Activated naive CD8-positive, alpha-beta T cell (primary cell): ENCODE measurements around the gene MOK.

Experiments used
- H3K27ac Mint-ChIP-seq: one replicate; pipeline ENCODE4 v1.8.0; 2021; ENCODE audit warnings: mixed read lengths
- H3K27me3 Mint-ChIP-seq: one replicate; pipeline ENCODE4 v1.8.0; 2021; ENCODE audit warnings: mixed read lengths
- H3K36me3 Mint-ChIP-seq: one replicate; pipeline ENCODE4 v1.8.0; 2021; ENCODE audit warnings: mixed read lengths
- H3K4me1 Mint-ChIP-seq: one replicate; pipeline ENCODE4 v1.8.0; 2021; ENCODE audit warnings: low read depth, mixed read lengths
- H3K4me3 Mint-ChIP-seq: one replicate; pipeline ENCODE4 v1.8.0; 2021; ENCODE audit warnings: mild to moderate bottlenecking, mixed read lengths
- H3K9me3 Mint-ChIP-seq: one replicate; pipeline ENCODE4 v1.8.0; 2021; ENCODE audit warnings: low read depth, mixed read lengths

MOK gene

DNA sequence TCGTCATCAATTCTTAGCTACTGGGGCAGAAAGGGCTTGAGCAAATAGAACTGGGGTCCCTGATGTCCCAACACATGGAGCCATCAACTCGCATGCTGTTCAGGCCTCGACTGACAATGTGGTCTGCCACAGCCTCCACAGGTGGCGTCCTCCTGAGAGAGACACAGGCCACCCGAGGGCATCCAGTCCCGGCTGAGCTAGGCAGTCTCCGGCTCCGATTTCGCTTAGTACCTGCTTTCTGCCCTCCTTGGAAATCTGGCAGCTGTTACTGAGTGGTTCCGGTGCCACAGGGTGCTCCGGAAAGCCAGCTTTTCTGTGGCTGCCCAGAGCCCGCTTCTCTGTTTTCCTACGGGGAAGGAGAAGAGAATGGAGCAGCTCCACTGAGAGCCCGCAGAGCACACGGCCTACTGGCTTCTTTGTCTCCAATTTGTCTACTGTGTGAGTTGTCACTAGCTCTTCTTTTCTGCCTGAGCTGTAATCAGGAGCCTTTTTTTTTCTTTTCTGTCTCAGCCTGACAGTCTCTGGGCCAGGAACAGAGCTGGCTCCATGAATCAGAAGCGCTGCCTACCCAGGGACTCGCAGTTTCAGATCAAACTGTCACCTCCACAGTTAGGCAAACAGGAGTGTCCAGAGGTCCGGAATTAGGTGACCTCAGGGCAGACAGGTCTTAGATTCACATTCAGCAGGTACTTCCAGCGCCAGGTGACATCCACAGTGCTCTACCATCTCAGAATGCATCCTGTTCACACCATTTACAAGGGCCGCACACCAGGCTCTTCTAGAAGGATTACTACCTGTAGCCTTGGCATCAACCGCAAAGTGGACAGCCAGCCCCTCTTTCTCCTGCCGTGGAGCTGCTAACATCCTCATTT, 73.3 kb downstream of the MOK start:
- no peak overlapping the region for H3K27ac Mint-ChIP-seq
- H3K9me3 Mint-ChIP-seq, result no peaks in the 10 kb centered on the region
- H3K4me3 Mint-ChIP-seq, result no peak overlapping the region
- H3K4me1 Mint-ChIP-seq, result no peaks in the 10 kb centered on the region
- H3K36me3 Mint-ChIP-seq, result no peaks in the 10 kb centered on the region
- no peaks in the 10 kb centered on the region for H3K27me3 Mint-ChIP-seq

DNA sequence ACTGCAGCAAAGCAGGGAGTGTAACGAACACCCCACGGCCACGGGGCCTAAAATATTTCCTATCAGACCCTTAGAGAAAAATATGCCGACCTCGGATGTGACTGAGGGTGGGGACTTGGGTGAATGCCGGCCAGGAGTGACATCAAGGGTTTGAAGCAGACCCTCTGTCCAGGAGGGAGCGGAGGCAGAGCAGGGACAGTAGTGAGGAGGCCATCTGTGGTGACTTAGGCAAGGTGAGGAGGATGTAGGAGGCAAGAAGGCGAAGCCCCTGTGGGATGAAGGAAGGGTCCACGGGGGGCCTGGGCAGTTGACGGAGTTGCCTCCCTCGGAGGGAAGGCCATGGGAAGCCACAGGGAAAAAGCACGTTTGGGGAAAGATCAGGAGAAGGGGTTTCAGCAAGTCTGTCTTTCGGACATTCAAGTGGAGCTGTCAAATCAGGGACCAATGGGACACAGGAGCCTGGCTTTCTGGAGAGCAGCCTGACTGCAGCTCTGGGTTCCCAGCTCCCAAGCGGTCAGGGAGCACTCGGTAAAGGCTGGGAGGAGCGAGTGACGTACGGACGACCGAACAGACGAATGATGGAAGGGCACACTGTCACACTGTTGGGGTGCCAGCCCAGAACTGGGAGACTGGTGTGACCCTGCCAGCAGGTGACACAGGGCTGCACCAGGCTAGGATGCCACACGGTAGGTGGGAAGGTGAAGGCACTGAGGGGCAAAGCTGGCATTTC, 74.3 kb downstream of the MOK start:
- H3K36me3 Mint-ChIP-seq, result no peaks in the 10 kb centered on the region

DNA sequence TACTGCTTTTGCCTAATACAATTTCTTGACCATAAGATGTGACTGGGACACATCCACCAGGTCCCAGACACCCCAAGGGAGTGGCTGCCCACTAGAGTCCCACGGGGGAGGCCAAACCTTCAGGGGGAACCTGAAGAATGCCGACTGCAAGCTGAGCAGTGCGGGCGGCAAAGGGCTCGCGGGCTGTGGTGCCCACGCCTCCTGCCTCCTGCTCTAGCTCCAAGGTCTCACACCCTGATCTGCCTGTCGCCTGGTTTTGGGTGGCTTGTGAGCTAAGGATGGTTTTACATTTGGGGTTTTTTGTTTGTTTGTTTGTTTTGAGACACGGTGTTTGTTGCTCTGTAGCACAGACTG, 75.2 kb downstream of the MOK start:
- no peaks in the 10 kb centered on the region for H3K9me3 Mint-ChIP-seq
- H3K27me3 Mint-ChIP-seq, result no peaks in the 10 kb centered on the region
- no peaks in the 10 kb centered on the region for H3K4me1 Mint-ChIP-seq
- H3K27ac Mint-ChIP-seq, result no peak overlapping the region
- no peak overlapping the region for H3K4me3 Mint-ChIP-seq
- no peaks in the 10 kb centered on the region for H3K36me3 Mint-ChIP-seq

More for the DNA sequence above, 74.3 kb downstream of the MOK start:
- Mint-ChIP-seq H3K4me3 (no peak overlapping the region), H3K9me3 (no peaks in the 10 kb centered on the region), H3K4me1 (no peaks in the 10 kb centered on the region), H3K27ac (no peak overlapping the region), H3K27me3 (no peaks in the 10 kb centered on the region)

DNA sequence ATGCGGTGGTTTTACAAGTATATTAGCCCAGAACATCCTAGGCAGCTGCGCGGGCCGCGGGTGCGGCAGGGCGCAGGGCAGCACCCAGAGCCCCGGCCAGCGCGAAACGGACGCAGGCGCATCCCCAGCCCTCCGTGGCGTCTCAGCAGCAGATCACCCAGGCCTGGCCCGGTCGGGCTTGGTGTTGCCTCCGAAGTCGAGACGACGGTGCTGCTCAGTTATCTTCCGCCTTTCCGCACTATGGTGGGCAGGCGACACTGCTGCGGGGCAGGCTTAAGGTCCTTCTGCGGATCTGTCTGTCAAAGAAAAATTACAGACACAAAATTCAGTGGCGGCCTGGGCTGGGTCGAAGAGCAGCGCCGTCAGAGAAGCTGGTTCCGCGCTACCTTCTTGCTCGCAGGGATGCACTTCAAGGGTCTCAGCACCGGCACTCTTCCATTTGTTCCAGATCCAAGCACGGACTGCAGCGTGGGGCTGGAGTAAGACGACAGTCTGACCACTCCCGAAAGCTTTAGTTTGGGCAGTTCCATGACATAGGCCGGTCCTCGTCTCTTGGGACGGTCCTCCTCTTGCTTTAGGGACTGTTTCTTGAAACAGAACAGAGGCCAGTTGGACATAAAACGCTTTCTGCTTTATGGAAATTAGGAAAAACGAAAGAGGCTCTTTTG, 75.8 kb downstream of the MOK start:
- Mint-ChIP-seq H3K9me3 (no peaks in the 10 kb centered on the region), H3K27ac (no peak overlapping the region), H3K4me3 (no peak overlapping the region), H3K27me3 (no peaks in the 10 kb centered on the region), H3K4me1 (no peaks in the 10 kb centered on the region), H3K36me3 (no peaks in the 10 kb centered on the region)

DNA sequence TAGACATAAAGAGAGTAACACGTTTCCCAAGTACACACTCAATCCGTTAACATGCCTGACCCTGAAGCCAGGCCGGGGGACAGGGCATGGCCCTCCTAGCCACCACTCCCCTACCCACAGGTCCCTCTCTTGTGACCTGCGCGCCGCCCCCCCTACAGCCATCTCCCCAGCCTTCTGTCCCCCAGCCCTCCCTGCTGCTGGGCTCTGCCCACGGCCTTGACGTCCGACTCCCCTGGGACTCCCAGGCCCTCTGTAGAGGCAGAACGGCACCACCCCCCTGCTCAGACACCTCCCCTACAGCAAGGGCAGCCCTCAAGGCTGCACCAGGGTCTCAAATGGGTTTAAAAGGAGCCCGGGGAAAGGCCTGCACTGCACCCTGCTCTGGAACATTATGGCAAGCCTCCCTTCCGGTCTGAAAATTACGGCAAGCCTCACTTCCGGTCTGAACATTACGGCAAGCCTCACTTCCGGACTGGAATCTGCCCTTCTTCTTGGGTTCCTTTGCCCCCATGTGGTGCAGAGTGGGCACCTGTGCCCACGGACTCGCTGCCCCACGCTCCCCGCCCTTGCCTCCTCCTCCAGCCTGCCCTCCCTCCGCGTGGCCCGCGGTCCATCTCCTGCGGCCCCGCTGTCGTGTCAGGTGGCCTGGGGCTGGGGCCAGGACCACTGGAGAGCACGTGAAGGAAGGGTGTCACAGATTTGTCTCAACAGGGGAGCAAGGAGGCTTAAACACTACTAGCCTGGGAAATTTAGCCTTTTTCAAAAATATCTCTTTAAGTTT, 77.6 kb downstream of the MOK start:
- no peaks in the 10 kb centered on the region for H3K27me3 Mint-ChIP-seq
- H3K27ac Mint-ChIP-seq, result no peak overlapping the region
- H3K4me3 Mint-ChIP-seq, result no peak overlapping the region
- no peaks in the 10 kb centered on the region for H3K9me3 Mint-ChIP-seq
- no peaks in the 10 kb centered on the region for H3K36me3 Mint-ChIP-seq
- H3K4me1 Mint-ChIP-seq, result no peaks in the 10 kb centered on the region

DNA sequence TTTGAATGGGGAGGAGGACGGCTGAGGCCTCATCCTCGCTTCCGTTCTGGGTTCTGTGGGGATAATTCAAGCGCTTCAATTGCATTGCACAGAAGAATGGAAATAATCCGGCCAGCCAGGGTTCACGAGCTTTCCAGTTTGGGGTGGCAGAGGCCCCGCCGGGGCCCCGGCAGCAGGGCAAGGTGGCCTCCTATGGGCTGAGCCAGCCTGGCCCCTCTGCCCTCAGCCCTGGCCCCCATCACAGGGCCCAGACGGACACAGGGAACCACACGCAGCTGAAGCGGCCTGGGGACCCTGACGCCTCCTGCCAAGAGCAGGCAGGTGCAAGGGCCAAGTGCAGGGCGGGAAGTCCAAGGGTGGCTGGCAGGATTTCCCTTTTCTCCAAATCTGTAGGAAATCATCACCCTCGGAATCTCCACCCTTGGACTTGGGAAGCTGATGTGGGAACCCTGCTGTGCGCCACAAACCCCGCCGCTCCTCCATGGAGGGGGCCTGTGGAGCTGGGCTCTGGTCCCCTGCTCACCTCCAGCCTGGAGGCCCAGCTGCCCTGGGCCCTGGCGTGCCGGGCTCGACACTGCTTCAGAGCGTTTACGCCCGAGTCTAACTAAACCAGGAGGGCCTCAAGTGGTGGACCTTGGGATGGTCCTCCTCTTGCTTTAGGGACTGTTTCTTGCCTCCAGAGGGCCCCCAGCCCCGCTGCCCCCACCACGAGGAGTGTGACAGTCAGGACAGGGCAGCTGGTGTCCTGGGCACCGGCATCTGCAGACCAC, 78.4 kb downstream of the MOK start:
- H3K9me3 Mint-ChIP-seq, result no peaks in the 10 kb centered on the region
- no peaks in the 10 kb centered on the region for H3K27me3 Mint-ChIP-seq
- H3K4me3 Mint-ChIP-seq, result no peak overlapping the region
- H3K27ac Mint-ChIP-seq, result no peak overlapping the region
- H3K36me3 Mint-ChIP-seq, result no peaks in the 10 kb centered on the region
- no peaks in the 10 kb centered on the region for H3K4me1 Mint-ChIP-seq

DNA sequence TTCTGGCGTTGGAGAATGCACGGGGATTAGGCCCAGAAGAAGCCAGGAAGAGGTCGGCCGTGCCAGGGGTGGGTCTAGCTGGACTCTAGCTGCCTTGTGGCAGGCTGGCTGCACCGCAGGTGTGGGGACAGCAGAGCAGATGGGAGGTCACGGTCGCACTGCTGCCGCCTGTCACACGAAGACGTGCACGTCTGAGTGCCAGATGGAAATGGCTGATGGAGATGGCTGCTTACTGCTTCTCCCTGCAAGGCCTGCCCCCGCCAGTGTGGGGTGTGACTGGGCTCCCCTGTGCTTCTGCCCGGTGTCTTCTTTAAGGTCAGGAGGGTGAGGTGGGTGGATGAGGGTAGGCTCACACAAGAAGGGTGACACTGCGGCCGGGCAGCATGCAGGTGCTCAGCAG, 79.0 kb downstream of the MOK start:
- H3K4me3 Mint-ChIP-seq, result no peak overlapping the region
- H3K4me1 Mint-ChIP-seq, result no peaks in the 10 kb centered on the region
- H3K36me3 Mint-ChIP-seq, result no peaks in the 10 kb centered on the region
- no peaks in the 10 kb centered on the region for H3K9me3 Mint-ChIP-seq
- H3K27me3 Mint-ChIP-seq, result no peaks in the 10 kb centered on the region
- no peak overlapping the region for H3K27ac Mint-ChIP-seq

DNA sequence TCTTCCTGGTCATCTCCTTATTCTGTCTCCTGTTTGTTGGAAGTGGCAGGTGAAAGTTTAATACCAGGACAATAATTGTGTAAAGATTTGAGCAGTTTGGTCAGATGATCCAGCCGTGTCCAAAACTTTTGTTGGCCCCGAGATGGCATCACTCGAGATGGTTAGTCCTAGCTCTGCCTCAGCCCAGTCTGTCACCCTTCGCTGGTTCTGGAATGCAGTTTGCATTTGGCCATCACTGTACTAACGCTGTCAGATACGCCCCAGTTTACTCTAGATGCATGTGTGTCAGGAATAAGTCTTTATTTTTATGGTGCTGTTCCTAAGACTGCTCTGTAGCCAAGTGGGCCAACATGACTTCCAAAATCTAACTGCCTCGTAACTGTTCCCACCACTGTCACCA, 79.6 kb downstream of the MOK start:
- Mint-ChIP-seq H3K36me3 (no peaks in the 10 kb centered on the region), H3K27ac (no peak overlapping the region), H3K9me3 (no peaks in the 10 kb centered on the region), H3K4me3 (no peak overlapping the region), H3K27me3 (no peaks in the 10 kb centered on the region), H3K4me1 (no peaks in the 10 kb centered on the region)

DNA sequence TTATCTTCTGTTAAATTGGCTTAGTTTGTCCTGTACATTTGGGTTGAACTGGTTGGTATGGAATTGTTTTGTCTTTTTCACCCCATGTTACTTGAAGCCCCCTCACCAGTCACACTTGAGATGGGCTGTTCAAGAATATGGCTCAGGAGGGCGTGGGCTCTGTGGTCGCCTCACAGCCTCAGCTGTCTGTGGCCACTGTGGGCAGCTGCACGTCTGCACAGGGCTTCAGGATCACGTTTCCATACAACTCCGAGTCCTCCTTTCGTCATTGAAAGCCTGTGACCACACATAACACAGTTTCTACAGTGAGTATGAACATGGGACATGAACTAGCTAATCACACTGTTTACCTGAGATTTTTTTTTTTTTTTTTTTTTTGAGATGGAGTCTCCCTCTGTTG, 81.3 kb downstream of the MOK start:
- Mint-ChIP-seq H3K36me3 (no peaks in the 10 kb centered on the region), H3K4me1 (peaks cover 4% of the 10 kb centered on the region), H3K27ac (no peak overlapping the region), H3K4me3 (no peak overlapping the region), H3K27me3 (no peaks in the 10 kb centered on the region), H3K9me3 (no peaks in the 10 kb centered on the region)

DNA sequence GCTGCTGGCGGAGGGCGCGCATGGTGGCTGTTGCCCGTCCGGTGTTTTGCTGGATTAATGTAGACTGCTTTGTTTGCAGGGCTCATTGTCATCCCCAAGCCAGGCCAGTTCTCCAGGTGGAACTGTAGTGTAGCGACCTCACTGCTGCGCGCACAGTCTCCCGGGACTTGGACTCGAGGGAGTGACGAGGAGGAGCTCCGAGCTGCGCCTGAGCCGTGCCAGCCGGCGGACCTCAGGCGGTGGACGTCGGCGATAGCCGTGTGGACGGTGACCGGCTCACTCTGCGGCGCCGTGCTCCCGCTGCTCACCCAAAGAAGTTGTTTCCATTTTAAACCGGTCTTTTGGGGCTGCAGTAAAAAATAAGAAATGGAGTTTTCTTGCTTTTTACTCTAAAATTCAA, 82.2 kb downstream of the MOK start:
- peaks cover 4% of the 10 kb centered on the region for H3K4me1 Mint-ChIP-seq
- no peak overlapping the region for H3K27ac Mint-ChIP-seq
- H3K4me3 Mint-ChIP-seq, result no peak overlapping the region
- H3K9me3 Mint-ChIP-seq, result no peaks in the 10 kb centered on the region
- no peaks in the 10 kb centered on the region for H3K27me3 Mint-ChIP-seq
- no peaks in the 10 kb centered on the region for H3K36me3 Mint-ChIP-seq

DNA sequence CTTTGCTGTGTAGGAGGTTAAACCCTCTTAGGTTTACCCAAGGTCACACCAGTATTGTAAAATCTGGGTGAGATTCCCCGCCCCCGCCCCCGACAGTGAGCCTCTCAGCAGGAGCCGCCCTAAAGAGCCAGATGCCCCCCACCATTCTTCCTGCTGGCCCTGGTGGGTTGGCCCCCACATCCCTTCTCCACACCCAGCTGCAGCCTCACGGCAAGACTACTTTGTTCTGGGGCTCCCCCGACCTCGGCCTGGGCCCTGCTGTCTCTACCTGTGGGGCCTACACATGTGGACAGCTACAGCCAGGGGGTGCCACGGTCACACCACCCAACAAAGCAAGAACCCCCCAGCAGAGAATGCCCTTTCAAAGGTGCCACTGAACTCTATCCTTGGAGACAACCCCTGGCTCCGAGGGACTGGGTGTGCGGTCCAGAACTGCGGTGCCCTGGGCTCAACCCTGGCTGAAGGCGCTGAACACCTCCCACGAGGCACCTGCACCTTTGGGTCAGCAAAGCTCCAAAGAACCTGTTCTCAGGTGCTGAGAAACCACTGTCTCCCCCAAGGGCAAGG, 82.9 kb downstream of the MOK start:
- Mint-ChIP-seq H3K27me3 (no peaks in the 10 kb centered on the region), H3K9me3 (no peaks in the 10 kb centered on the region), H3K4me1 (peaks cover 4% of the 10 kb centered on the region), H3K36me3 (no peaks in the 10 kb centered on the region), H3K27ac (no peak overlapping the region), H3K4me3 (no peak overlapping the region)

DNA sequence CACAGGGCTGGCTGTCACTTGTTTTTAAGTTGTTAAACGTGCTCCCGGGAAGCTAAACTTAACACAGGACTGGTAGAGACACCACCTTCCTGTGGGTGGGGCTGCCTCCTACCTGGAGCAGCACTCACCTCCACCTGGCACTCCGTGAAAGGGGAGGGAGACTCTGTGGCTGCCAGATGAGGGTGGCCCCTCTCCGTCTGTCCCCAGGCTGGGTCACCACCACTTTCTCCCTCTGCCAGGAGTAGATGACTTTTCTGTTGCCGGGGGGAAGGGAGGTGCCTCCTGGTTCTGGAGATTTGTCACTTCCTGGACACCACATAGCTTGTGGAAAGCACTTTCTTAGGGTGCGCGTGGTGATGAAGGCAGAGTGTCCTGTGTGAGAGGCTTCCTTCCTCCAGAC, 83.9 kb downstream of the MOK start:
- H3K4me3 Mint-ChIP-seq, result no peak overlapping the region
- peaks cover 4% of the 10 kb centered on the region for H3K4me1 Mint-ChIP-seq
- H3K27ac Mint-ChIP-seq, result no peak overlapping the region
- H3K9me3 Mint-ChIP-seq, result no peaks in the 10 kb centered on the region
- H3K27me3 Mint-ChIP-seq, result no peaks in the 10 kb centered on the region
- H3K36me3 Mint-ChIP-seq, result no peaks in the 10 kb centered on the region

DNA sequence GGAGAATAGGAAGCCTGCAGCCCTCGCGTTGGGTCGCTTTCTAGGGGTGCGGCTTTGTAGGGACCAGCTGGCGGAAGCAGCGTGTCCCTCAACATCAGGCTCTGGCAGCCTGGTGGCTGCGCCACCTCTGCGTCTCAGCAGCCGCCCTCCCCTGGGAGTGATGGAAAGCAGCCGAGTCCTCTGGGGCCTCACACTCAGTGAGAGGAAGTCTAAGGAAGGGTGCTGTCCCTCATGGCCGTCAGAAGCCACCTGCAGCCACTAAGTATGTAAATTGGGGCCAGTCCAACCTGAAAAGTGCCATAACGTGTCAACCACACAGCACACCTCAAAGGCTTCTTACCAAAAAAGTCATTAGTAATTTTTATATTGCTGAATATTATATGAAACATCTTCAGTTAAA, 84.9 kb downstream of the MOK start:
- H3K4me1 Mint-ChIP-seq, result peaks cover 4% of the 10 kb centered on the region
- H3K9me3 Mint-ChIP-seq, result no peaks in the 10 kb centered on the region
- peak overlapping the region; percentile 64 for H3K27ac Mint-ChIP-seq
- H3K36me3 Mint-ChIP-seq, result no peaks in the 10 kb centered on the region
- no peaks in the 10 kb centered on the region for H3K27me3 Mint-ChIP-seq
- no peak overlapping the region for H3K4me3 Mint-ChIP-seq

DNA sequence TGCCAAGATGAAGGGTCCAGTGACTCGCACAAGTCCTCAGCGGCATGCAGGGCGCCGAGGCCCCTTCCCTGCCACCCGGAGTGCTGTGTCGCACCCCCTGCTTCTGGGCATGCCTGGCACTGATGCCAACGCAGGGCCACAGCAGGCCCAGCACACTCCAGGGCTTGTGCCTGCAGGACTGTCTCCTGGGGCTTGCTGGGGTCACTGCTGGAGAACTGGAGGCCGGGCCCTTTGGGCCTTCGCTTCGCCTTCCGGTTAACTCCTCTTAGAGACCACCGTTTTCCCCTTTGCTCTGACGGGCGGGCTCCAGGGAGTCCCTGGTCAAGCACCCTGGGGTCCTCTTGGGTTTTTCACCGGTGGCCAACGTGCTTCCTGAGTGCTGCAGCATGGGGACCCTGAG, 85.6 kb downstream of the MOK start:
- Mint-ChIP-seq H3K36me3 (no peaks in the 10 kb centered on the region), H3K9me3 (no peaks in the 10 kb centered on the region), H3K4me3 (no peak overlapping the region), H3K4me1 (peaks cover 4% of the 10 kb centered on the region), H3K27me3 (no peaks in the 10 kb centered on the region), H3K27ac (no peak overlapping the region)
